H9 (cell line): ENCODE measurements around the gene TMEM245. TPM values are rescaled to one million over a fixed set of nuclear protein-coding genes. Genes with fewer than 3 reads are reported as not detected.

Experiments
- DNase-seq: peaks from one replicate; pipeline ENCODE4 v3.0.0-alpha.2; 2017
- H2AFZ ChIP-seq: one replicate; pipeline ENCODE4 v1.6.1; 2013; ENCODE audit warnings: mild to moderate bottlenecking, low read length, control low read depth, moderate library complexity
- H2AK5ac ChIP-seq: 2 replicates; pipeline ENCODE4 v1.6.1; 2013; ENCODE audit warnings: low read length, control low read depth, mixed read lengths; ENCODE audit not compliant: insufficient read length
- H2BK120ac ChIP-seq: one replicate; pipeline ENCODE4 v1.6.1; 2013; ENCODE audit warnings: low read depth, mild to moderate bottlenecking, low read length, control low read depth, inconsistent platforms; ENCODE audit not compliant: poor library complexity, severe bottlenecking
- H2BK12ac ChIP-seq: 2 replicates; pipeline ENCODE4 v1.6.1; 2013; ENCODE audit warnings: low read length, control low read depth, mixed read lengths, low read depth; ENCODE audit not compliant: insufficient read length
- H2BK15ac ChIP-seq: 2 replicates; pipeline ENCODE4 v1.6.1; 2013; ENCODE audit warnings: low read depth, low read length, control low read depth
- H2BK20ac ChIP-seq: one replicate; pipeline ENCODE4 v1.6.1; 2013; ENCODE audit warnings: low read depth, mild to moderate bottlenecking, low read length, control low read depth, inconsistent platforms; ENCODE audit not compliant: poor library complexity, severe bottlenecking
- H2BK5ac ChIP-seq: 2 replicates; pipeline ENCODE4 v1.6.1; 2013; ENCODE audit warnings: low read length, control low read depth, mixed read lengths; ENCODE audit not compliant: insufficient read length
- H3K14ac ChIP-seq: 2 replicates; pipeline ENCODE4 v1.6.1; 2013; ENCODE audit warnings: low read length, control low read depth; ENCODE audit not compliant: insufficient read depth
- H3K18ac ChIP-seq: 2 replicates; pipeline ENCODE4 v1.6.1; 2013; ENCODE audit warnings: low read depth, mild to moderate bottlenecking, mixed read lengths, low read length, control low read depth; ENCODE audit not compliant: insufficient read length
- H3K23ac ChIP-seq: 2 replicates; pipeline ENCODE4 v1.6.1; 2013; ENCODE audit warnings: low read length, control low read depth, mixed read lengths, low read depth; ENCODE audit not compliant: insufficient read length
- H3K23me2 ChIP-seq: 2 replicates; pipeline ENCODE4 v1.6.1; 2013; ENCODE audit warnings: low read depth, mild to moderate bottlenecking, mixed read lengths, low read length, control low read depth; ENCODE audit not compliant: insufficient read length, poor library complexity, severe bottlenecking
- H3K27ac ChIP-seq: 2 replicates; pipeline ENCODE4 v1.5.1; 2013; ENCODE audit warnings: low read length, control low read depth, mixed read lengths, low read depth; ENCODE audit not compliant: insufficient read length
- H3K27me3 ChIP-seq: 2 replicates; pipeline ENCODE4 v1.6.1; 2013; ENCODE audit warnings: low read length, control low read depth, inconsistent platforms; ENCODE audit not compliant: insufficient read depth
- H3K4ac ChIP-seq: 2 replicates; pipeline ENCODE4 v1.6.1; 2013; ENCODE audit warnings: low read depth, mild to moderate bottlenecking, control low read depth, inconsistent platforms, low read length, moderate library complexity
- H3K4me1 ChIP-seq: 2 replicates; pipeline ENCODE4 v1.6.1; 2013; ENCODE audit warnings: low read length, control low read depth, inconsistent platforms; ENCODE audit not compliant: insufficient read depth
- H3K4me2 ChIP-seq: 2 replicates; pipeline ENCODE4 v1.6.1; 2013; ENCODE audit warnings: low read length, control low read depth, mixed read lengths; ENCODE audit not compliant: insufficient read length, insufficient read depth
- H3K56ac ChIP-seq: 2 replicates; pipeline ENCODE4 v1.6.1; 2013; ENCODE audit warnings: low read depth, mild to moderate bottlenecking, mixed read lengths, low read length, control low read depth; ENCODE audit not compliant: insufficient read length
- H3K79me1 ChIP-seq: 2 replicates; pipeline ENCODE4 v1.6.1; 2013; ENCODE audit warnings: low read depth, mild to moderate bottlenecking, moderate library complexity, low read length, control low read depth, inconsistent platforms; ENCODE audit not compliant: insufficient read depth, poor library complexity, severe bottlenecking
- H3K79me2 ChIP-seq: 2 replicates; pipeline ENCODE4 v1.6.1; 2013; ENCODE audit warnings: low read length, control low read depth, inconsistent platforms; ENCODE audit not compliant: insufficient read depth
- H3K9ac ChIP-seq: 2 replicates; pipeline ENCODE4 v1.6.1; 2013; ENCODE audit warnings: low read length, control low read depth, mixed read lengths; ENCODE audit not compliant: insufficient read length; ENCODE audit errors: extremely low read depth
- H3K9me3 ChIP-seq: one replicate; pipeline ENCODE4 v1.6.1; 2013; ENCODE audit warnings: low read depth, low read length, inconsistent platforms; ENCODE audit not compliant: control insufficient read depth
- H3T11ph ChIP-seq: one replicate; pipeline ENCODE4 v1.6.1; 2013; ENCODE audit warnings: mild to moderate bottlenecking, low read length, control low read depth, inconsistent platforms
- H4K20me1 ChIP-seq: one replicate; pipeline ENCODE4 v1.6.1; 2013; ENCODE audit not compliant: control insufficient read depth, insufficient read length, insufficient read depth
- H4K5ac ChIP-seq: 2 replicates; pipeline ENCODE4 v1.6.1; 2013; ENCODE audit warnings: low read depth, mild to moderate bottlenecking, mixed read lengths, low read length, control low read depth; ENCODE audit not compliant: insufficient read length
- H4K8ac ChIP-seq: replicated peaks from 2 replicates; pipeline ENCODE4 v1.6.1; 2013; ENCODE audit warnings: low read length, control low read depth, mixed read lengths, low read depth; ENCODE audit not compliant: insufficient read length
- H4K91ac ChIP-seq: 2 replicates; pipeline ENCODE4 v1.6.1; 2013; ENCODE audit warnings: low read depth, mild to moderate bottlenecking, moderate library complexity, mixed read lengths, low read length, control low read depth; ENCODE audit not compliant: insufficient read length
- H3K27ac Mint-ChIP-seq, 3 experiments: 2 replicates in 2 of 3; 3 replicates in 1 of 3; pipeline ENCODE4 v1.8.0; 2020 to 2021; ENCODE audit warnings: mixed read lengths in 3 of 3, mild to moderate bottlenecking in 1 of 3, moderate library complexity in 1 of 3
- H3K27me3 Mint-ChIP-seq: 2 replicates; pipeline ENCODE4 v1.8.0; 2021; ENCODE audit warnings: low read depth, mild to moderate bottlenecking, moderate library complexity, mixed read lengths
- H3K36me3 Mint-ChIP-seq, 3 experiments: 2 replicates in 2 of 3; 3 replicates in 1 of 3; pipeline ENCODE4 v1.8.0; 2020 to 2021; ENCODE audit warnings: low read depth in 3 of 3, mixed read lengths in 3 of 3; ENCODE audit not compliant: insufficient read depth in 1 of 3
- H3K4me1 Mint-ChIP-seq, 2 experiments: 2 replicates each; pipeline ENCODE4 v1.8.0; 2020; ENCODE audit warnings: mixed read lengths in 2 of 2
- H3K4me3 Mint-ChIP-seq, 2 experiments: 2 replicates in 1 of 2; 3 replicates in 1 of 2; pipeline ENCODE4 v1.8.0; 2020 to 2021; ENCODE audit warnings: mild to moderate bottlenecking in 2 of 2, mixed read lengths in 2 of 2, moderate library complexity in 1 of 2
- H3K9me3 Mint-ChIP-seq, 2 experiments: 2 replicates in 1 of 2; 3 replicates in 1 of 2; pipeline ENCODE4 v1.8.0; 2020; ENCODE audit warnings: mild to moderate bottlenecking in 2 of 2, mixed read lengths in 2 of 2, moderate library complexity in 1 of 2
- WGBS: extraction: QIAGEN DNeasy Blood & Tissue Kit; methylation state at CpG from one replicate; pipeline ENCODE4 v1.1.7; 2013; ENCODE audit warnings: missing lambda C conversion rate, low lambda C conversion rate, mixed read lengths; ENCODE audit not compliant: insufficient read length; ENCODE audit errors: extremely low coverage; 5-methylcytosine and 5-hydroxymethylcytosine counted together
- total RNA-seq: library from RNA; stranded (reverse); gene quantifications from 2 replicates; pipeline ENCODE4 v1.2.1, GENCODE V29; 2021
- TF ChIP-seq, protein P1 (sequence below): fragments of 200-600 bp; sonication (generic); conservative IDR thresholded peaks from 3 replicates; pipeline ENCODE4 v1.8.0; 2021; ENCODE audit warnings: antibody characterized with exemption, mild to moderate bottlenecking

TMEM245 gene
- total RNA-seq, 1 experiment from 2014 or later: 37.9 TPM

GRCh38 chr9:108997112-108997511 lies 122.6 kb downstream of the TMEM245 start:
- Histone ChIP-seq H3K9ac (no peak overlapping the region), H2AK5ac (no peak overlapping the region), H2BK15ac (no peak overlapping the region), H3K79me1 (peaks cover 7% of the 10 kb centered on the region), H2BK120ac (no peak overlapping the region), H2BK5ac (no peak overlapping the region), H3K23me2 (no peaks in the 10 kb centered on the region), H3K4me2 (no peak overlapping the region), H3K18ac (no peak overlapping the region), H3K27ac (no peak overlapping the region), H3K9me3 (no peaks in the 10 kb centered on the region), H4K5ac (no peak overlapping the region), H4K91ac (no peak overlapping the region), H4K8ac (no peak overlapping the region), H3K23ac (no peak overlapping the region), H3K4ac (no peak overlapping the region), H4K20me1 (no peaks in the 10 kb centered on the region), H3K27me3 (no peaks in the 10 kb centered on the region), H2BK20ac (no peak overlapping the region), H3K4me1 (no peaks in the 10 kb centered on the region), H3T11ph (no peak overlapping the region), H3K79me2 (no peaks in the 10 kb centered on the region), H3K14ac (no peak overlapping the region), H3K56ac (no peak overlapping the region), H2BK12ac (no peak overlapping the region), H2AFZ (no peak overlapping the region)
- no peaks in the 10 kb centered on the region for H3K9me3 Mint-ChIP-seq
- H3K4me1 Mint-ChIP-seq: no peaks in the 10 kb centered on the region
- WGBS: no CpG with 5 or more reads among the region's 1 CpG
- peaks cover 2 to 7% (median 2%) of the 10 kb centered on the region in 3 experiments; a peak in 4 of 7 replicates for H3K36me3 Mint-ChIP-seq
- DNase-seq: no peak
- H3K27ac Mint-ChIP-seq: no peak overlapping the region
- no peaks in the 10 kb centered on the region for H3K27me3 Mint-ChIP-seq
- no peak overlapping the region for H3K4me3 Mint-ChIP-seq
- TF ChIP-seq, protein P1, sequence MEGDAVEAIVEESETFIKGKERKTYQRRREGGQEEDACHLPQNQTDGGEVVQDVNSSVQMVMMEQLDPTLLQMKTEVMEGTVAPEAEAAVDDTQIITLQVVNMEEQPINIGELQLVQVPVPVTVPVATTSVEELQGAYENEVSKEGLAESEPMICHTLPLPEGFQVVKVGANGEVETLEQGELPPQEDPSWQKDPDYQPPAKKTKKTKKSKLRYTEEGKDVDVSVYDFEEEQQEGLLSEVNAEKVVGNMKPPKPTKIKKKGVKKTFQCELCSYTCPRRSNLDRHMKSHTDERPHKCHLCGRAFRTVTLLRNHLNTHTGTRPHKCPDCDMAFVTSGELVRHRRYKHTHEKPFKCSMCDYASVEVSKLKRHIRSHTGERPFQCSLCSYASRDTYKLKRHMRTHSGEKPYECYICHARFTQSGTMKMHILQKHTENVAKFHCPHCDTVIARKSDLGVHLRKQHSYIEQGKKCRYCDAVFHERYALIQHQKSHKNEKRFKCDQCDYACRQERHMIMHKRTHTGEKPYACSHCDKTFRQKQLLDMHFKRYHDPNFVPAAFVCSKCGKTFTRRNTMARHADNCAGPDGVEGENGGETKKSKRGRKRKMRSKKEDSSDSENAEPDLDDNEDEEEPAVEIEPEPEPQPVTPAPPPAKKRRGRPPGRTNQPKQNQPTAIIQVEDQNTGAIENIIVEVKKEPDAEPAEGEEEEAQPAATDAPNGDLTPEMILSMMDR: no peak
